HFFc6 (cell line): Measurements from ENCODE around the gene S100A4. TPM values are rescaled to one million over a fixed set of nuclear protein-coding genes. Genes with fewer than 3 reads are reported as not detected.

Experiments used
- DNase-seq: peaks from one replicate; pipeline ENCODE4 v3.0.0-alpha.2; 2018
- H3K27ac Mint-ChIP-seq: 2 replicates; pipeline ENCODE4 v1.8.0; 2020; ENCODE audit warnings: mild to moderate bottlenecking, mixed read lengths
- H3K27me3 Mint-ChIP-seq: 2 replicates; pipeline ENCODE4 v1.8.0; 2021; ENCODE audit warnings: mild to moderate bottlenecking, moderate library complexity, mixed read lengths; ENCODE audit not compliant: insufficient read depth
- H3K36me3 Mint-ChIP-seq: 2 replicates; pipeline ENCODE4 v1.8.0; 2021; ENCODE audit warnings: low read depth, mixed read lengths
- H3K4me1 Mint-ChIP-seq: 2 replicates; pipeline ENCODE4 v1.8.0; 2020; ENCODE audit warnings: low read depth, mixed read lengths
- H3K4me3 Mint-ChIP-seq: 2 replicates; pipeline ENCODE4 v1.8.0; 2020; ENCODE audit warnings: mild to moderate bottlenecking, moderate library complexity, mixed read lengths
- H3K9me3 Mint-ChIP-seq: 2 replicates; pipeline ENCODE4 v1.8.0; 2020; ENCODE audit warnings: mild to moderate bottlenecking, mixed read lengths
- total RNA-seq, 6 experiments: library from RNA; stranded (reverse); fragmentation: NEBNext Ultra II Directional; extraction: Animal tissue kit (Norgen Biotek cat#: 25700); gene quantifications; 2 replicates in 1 of 6; 3 replicates in 5 of 6; pipeline ENCODE4 v1.2.3, GENCODE V29; 2021
- TF ChIP-seq, protein P1 (sequence below): fragments of 200-600 bp; sonication (generic); IDR thresholded peaks from 2 replicates; pipeline ENCODE4 v1.5.0; 2021; ENCODE audit warnings: antibody characterized with exemption, mild to moderate bottlenecking

Gene S100A4
- total RNA-seq, 6 experiments from 2014 or later: 394 to 846 (median 814) TPM

DNA sequence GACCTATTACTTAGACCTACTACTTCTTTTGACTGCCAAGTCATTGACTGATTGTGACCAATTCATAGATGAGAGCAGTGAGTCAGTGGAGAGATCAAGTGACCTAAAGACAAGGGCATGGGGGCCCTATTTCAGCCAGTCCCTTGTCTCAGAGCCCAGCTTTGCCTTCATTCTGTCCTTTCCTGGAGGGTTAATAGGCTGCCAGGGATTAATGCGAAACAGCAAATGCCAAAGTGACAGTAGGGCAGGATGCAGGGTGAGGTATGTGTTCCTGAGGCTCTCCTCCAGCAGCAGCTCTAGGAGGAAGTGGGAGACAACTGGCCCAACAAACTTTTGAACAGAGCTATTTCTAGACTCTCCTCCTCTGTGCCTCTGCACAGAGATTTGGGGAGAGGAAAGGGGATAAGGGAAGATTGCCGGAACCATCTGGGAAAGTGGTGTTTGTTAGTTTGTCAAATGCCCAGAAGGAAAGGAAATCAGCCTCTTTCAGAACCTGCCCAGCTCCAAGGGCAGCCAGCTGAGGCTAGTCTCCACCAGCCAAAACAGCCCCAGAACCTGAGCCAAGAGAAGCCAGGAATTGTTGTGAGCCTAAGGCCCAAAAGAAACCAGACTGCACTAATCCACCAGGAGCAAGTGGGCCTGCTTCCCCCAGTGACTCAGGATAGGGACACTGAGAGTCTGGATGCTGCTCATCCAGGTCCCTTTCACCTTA is 8.4 kb upstream of the S100A4 start:
- H3K36me3 Mint-ChIP-seq: peaks cover 5% of the 10 kb centered on the region; the same call in 1 of the 2 replicates
- H3K27ac Mint-ChIP-seq: peak overlapping the region; percentile 93
- peaks cover 2% of the 10 kb centered on the region; the same call in 1 of the 2 replicates for H3K27me3 Mint-ChIP-seq
- H3K4me3 Mint-ChIP-seq: no peak overlapping the region; the same call in 1 of the 2 replicates
- DNase-seq: peak; percentile 42
- TF ChIP-seq, protein P1, sequence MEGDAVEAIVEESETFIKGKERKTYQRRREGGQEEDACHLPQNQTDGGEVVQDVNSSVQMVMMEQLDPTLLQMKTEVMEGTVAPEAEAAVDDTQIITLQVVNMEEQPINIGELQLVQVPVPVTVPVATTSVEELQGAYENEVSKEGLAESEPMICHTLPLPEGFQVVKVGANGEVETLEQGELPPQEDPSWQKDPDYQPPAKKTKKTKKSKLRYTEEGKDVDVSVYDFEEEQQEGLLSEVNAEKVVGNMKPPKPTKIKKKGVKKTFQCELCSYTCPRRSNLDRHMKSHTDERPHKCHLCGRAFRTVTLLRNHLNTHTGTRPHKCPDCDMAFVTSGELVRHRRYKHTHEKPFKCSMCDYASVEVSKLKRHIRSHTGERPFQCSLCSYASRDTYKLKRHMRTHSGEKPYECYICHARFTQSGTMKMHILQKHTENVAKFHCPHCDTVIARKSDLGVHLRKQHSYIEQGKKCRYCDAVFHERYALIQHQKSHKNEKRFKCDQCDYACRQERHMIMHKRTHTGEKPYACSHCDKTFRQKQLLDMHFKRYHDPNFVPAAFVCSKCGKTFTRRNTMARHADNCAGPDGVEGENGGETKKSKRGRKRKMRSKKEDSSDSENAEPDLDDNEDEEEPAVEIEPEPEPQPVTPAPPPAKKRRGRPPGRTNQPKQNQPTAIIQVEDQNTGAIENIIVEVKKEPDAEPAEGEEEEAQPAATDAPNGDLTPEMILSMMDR: no peak
- H3K4me1 Mint-ChIP-seq: peaks cover 54% of the 10 kb centered on the region
- H3K9me3 Mint-ChIP-seq: no peaks in the 10 kb centered on the region

DNA sequence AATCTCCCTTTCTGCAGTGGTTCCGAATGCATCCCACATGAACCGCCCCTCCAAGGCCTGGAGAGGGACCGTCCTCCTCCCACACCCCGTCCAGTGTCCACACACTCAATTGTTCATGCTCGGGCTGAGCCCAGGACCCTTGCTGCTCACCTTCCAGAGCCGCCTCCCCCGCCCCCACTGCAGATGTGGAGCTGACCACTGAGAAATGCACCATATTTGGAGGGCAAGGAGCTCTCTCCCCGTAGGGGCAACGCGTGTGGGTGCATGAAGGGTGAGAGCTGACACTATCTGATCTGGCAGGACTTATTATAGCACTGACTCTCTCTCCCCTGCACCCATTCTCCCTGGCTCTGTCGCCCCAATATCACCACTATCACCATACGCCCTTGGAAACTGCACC is 7.5 kb upstream of the S100A4 start:
- Mint-ChIP-seq H3K4me1 (peaks cover 63% of the 10 kb centered on the region), H3K27me3 (peaks cover 2% of the 10 kb centered on the region; the same call in 1 of the 2 replicates), H3K36me3 (no peaks in the 10 kb centered on the region), H3K27ac (peak overlapping the region; percentile 93; the same call in 1 of the 2 replicates), H3K9me3 (no peaks in the 10 kb centered on the region), H3K4me3 (peak overlapping the region; percentile 11; the same call in 1 of the 2 replicates)
- TF ChIP-seq, protein P1: no peak
- DNase-seq: no peak

DNA sequence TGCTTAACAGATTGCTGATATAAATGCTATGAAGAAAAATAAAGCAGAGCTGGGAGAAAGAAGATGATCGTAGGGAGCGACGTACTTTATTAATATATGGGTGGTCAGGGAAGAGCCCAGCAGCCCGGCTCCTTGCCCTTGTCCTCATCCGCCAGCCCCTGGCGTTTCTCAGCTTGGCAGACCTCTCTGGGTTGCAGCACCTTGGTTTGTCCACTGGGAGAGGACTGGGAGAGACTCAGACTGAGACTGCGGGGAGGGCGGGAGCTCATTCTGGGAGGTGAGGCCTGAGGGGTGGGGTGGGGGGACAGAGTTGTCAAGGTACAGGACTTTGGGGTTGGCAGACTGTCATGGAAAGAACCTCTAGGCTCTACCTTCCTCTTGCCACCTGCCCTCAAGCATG is 6.7 kb upstream of the S100A4 start:
- Mint-ChIP-seq H3K9me3 (no peaks in the 10 kb centered on the region), H3K36me3 (no peaks in the 10 kb centered on the region), H3K4me1 (peaks cover 70% of the 10 kb centered on the region), H3K4me3 (no peak overlapping the region), H3K27me3 (peaks cover 2% of the 10 kb centered on the region; the same call in 1 of the 2 replicates), H3K27ac (no peak overlapping the region; the same call in 1 of the 2 replicates)
- DNase-seq: no peak
- TF ChIP-seq, protein P1: peak; percentile 14; the same call in 1 of the 2 replicates

DNA sequence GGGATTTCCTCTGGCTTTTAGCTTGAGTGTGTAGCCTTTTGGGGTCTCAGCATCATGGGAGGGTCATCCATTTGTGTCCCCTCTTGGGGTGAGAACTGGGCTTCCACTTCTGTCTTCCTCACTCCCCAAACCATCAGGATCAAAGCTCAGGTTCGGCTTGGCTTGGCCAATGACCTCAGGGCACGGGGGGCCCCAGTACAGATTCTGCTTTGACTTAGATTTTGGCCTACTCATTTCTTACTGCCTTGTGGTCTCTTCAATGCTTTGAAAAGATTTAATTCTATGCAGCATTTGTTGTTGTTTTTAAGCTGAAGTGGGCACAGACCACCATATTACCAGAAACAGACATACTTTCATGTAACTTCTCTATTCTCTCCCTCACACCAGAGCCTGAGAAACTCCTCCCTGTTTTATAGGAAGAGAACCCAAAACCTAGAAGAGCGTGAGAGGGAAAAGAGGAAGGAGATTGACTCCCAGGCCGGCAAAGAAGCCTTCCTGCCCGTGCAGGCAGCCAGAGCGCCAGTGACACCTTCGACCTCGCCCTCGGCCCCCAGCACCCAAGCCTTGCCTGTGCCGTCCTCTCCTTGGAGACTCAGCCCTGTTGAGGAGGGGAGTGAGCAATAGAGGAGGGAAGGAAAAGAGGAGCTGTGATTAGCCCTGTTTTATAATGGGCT is 5.4 kb upstream of the S100A4 start:
- H3K27me3 Mint-ChIP-seq: peaks cover 2% of the 10 kb centered on the region; the same call in 1 of the 2 replicates
- H3K9me3 Mint-ChIP-seq: no peaks in the 10 kb centered on the region
- peak overlapping the region; percentile 34; the same call in 1 of the 2 replicates for H3K27ac Mint-ChIP-seq
- TF ChIP-seq, protein P1: no peak
- no peak for DNase-seq
- H3K36me3 Mint-ChIP-seq: no peaks in the 10 kb centered on the region
- H3K4me1 Mint-ChIP-seq: peaks cover 84% of the 10 kb centered on the region
- H3K4me3 Mint-ChIP-seq: no peak overlapping the region

DNA sequence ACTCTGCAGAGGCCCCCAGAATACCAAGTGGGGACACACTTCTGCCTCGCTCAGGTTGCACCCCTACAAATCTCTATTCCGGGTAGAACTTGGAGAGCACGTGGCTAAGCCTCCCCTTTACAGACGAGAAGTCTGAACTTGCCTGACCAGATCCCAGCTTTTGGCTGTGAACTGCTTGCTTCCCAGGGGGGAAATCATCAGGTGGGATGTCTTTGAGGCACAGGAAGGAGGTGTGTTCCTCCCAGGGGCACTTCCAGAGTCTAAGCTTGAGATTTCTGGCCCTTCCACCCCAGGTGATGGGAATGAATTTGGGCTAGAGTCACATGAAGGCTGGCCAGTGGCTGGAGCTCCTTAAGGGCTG is 4.8 kb upstream of the S100A4 start:
- peak overlapping the region; percentile 95 for H3K27ac Mint-ChIP-seq
- no peak overlapping the region for H3K4me3 Mint-ChIP-seq
- TF ChIP-seq, protein P1: no peak
- no peaks in the 10 kb centered on the region for H3K9me3 Mint-ChIP-seq
- H3K4me1 Mint-ChIP-seq: peaks cover 90% of the 10 kb centered on the region
- H3K36me3 Mint-ChIP-seq: no peaks in the 10 kb centered on the region
- DNase-seq: no peak
- peaks cover 2% of the 10 kb centered on the region for H3K27me3 Mint-ChIP-seq
